SK-N-SH treated with all-trans-retinoic acid at 6 μM for 48 hours (cell line): ENCODE results near the gene HCFC1R1.

ENCODE experiments used
- ATAC-seq: fragments of 200-7000 bp; cut with Tn5 transposase; 3 replicates; pipeline ENCODE4 v1.9.1; 2020; ENCODE audit warnings: mild to moderate bottlenecking, moderate library complexity
- ARNTL ChIP-seq: fragments of 450-650 bp; formaldehyde crosslinking; IDR thresholded peaks from 2 replicates; pipeline ENCODE4 v1.5.0; 2020; ENCODE audit warnings: low read depth, mild to moderate bottlenecking, moderate library complexity, borderline replicate concordance
- BACH2 ChIP-seq: fragments of 250-450 bp; sonication (Bioruptor Pico); IDR thresholded peaks from 2 replicates; pipeline ENCODE4 v1.9.0; 2021; ENCODE audit warnings: mild to moderate bottlenecking, borderline replicate concordance
- CSDC2 ChIP-seq: fragments of 250-450 bp; sonication (Bioruptor Pico); IDR thresholded peaks from 2 replicates; pipeline ENCODE4 v1.5.0; 2020; ENCODE audit warnings: mild to moderate bottlenecking, moderate library complexity
- ESRRG ChIP-seq: fragments of 250-450 bp; sonication (Bioruptor Pico); IDR thresholded peaks from 2 replicates; pipeline ENCODE4 v1.6.1; 2021; ENCODE audit warnings: mild to moderate bottlenecking
- GLIS3 ChIP-seq: fragments of 250-450 bp; sonication (Bioruptor Pico); IDR thresholded peaks from 2 replicates; pipeline ENCODE4 v1.5.0; 2020; ENCODE audit warnings: mild to moderate bottlenecking, moderate library complexity
- OSR1 ChIP-seq: fragments of 250-450 bp; sonication (Bioruptor Pico); IDR thresholded peaks from 2 replicates; pipeline ENCODE4 v1.8.0; 2022; ENCODE audit warnings: moderate library complexity, mild to moderate bottlenecking, inconsistent platforms
- PATZ1 ChIP-seq: fragments of 250-450 bp; sonication (Bioruptor Pico); IDR thresholded peaks from 2 replicates; pipeline ENCODE4 v1.8.0; 2020; ENCODE audit warnings: mild to moderate bottlenecking, moderate library complexity, borderline replicate concordance
- PPARA ChIP-seq: fragments of 250-450 bp; sonication (Bioruptor Pico); IDR thresholded peaks from 2 replicates; pipeline ENCODE4 v1.5.0; 2020; ENCODE audit warnings: mild to moderate bottlenecking, borderline replicate concordance
- RARB ChIP-seq: fragments of 250-450 bp; sonication (Bioruptor Pico); IDR thresholded peaks from 2 replicates; pipeline ENCODE4 v1.8.0; 2021; ENCODE audit warnings: mild to moderate bottlenecking, moderate library complexity
- TCF4 ChIP-seq: fragments of 250-450 bp; sonication (Bioruptor Pico); IDR thresholded peaks from 2 replicates; pipeline ENCODE4 v1.8.0; 2021; ENCODE audit warnings: mild to moderate bottlenecking, moderate library complexity, borderline replicate concordance
- ZC3H10 ChIP-seq: fragments of 250-450 bp; sonication (Bioruptor Pico); IDR thresholded peaks from 2 replicates; pipeline ENCODE4 v1.5.1; 2021; ENCODE audit warnings: mild to moderate bottlenecking, moderate library complexity
- ZFP3 ChIP-seq: fragments of 250-450 bp; sonication (Bioruptor Pico); IDR thresholded peaks from 2 replicates; pipeline ENCODE4 v1.5.0; 2020; ENCODE audit warnings: mild to moderate bottlenecking, moderate library complexity
- ZFP30 ChIP-seq: fragments of 450-650 bp; formaldehyde crosslinking; IDR thresholded peaks from 2 replicates; pipeline ENCODE4 v1.5.0; 2022; ENCODE audit warnings: mild to moderate bottlenecking, moderate library complexity
- ZNF565 ChIP-seq: fragments of 450-650 bp; formaldehyde crosslinking; conservative IDR thresholded peaks from 2 replicates; pipeline ENCODE4 v1.5.0; 2020; ENCODE audit warnings: low read depth, mild to moderate bottlenecking, moderate library complexity
- ZNF70 ChIP-seq: fragments of 450-650 bp; formaldehyde crosslinking; IDR thresholded peaks from 2 replicates; pipeline ENCODE4 v1.5.0; 2020; ENCODE audit warnings: mild to moderate bottlenecking, moderate library complexity
- TF ChIP-seq, protein P1 (sequence below): fragments of 250-450 bp; sonication (Bioruptor Pico); IDR thresholded peaks from 2 replicates; pipeline ENCODE4 v1.8.0; 2021; ENCODE audit warnings: low read depth, mild to moderate bottlenecking, moderate library complexity, borderline replicate concordance
- TF ChIP-seq, protein P2 (sequence below): fragments of 250-450 bp; sonication (Bioruptor Pico); IDR thresholded peaks from 2 replicates; pipeline ENCODE4 v1.5.1; 2020; ENCODE audit warnings: low read depth, mild to moderate bottlenecking, moderate library complexity

HCFC1R1 gene

GRCh38 chr16:3025032-3026002 lies 1.6 kb upstream of the HCFC1R1 start:
- no peak for TF ChIP-seq OSR1 (CRISPR knock-in tag)
- no peak for TF ChIP-seq CSDC2 (CRISPR knock-in tag)
- TF ChIP-seq TCF4 (CRISPR knock-in tag) = no peak
- no peak for TF ChIP-seq ZFP30
- TF ChIP-seq ESRRG (CRISPR knock-in tag) = no peak
- TF ChIP-seq, protein P1, sequence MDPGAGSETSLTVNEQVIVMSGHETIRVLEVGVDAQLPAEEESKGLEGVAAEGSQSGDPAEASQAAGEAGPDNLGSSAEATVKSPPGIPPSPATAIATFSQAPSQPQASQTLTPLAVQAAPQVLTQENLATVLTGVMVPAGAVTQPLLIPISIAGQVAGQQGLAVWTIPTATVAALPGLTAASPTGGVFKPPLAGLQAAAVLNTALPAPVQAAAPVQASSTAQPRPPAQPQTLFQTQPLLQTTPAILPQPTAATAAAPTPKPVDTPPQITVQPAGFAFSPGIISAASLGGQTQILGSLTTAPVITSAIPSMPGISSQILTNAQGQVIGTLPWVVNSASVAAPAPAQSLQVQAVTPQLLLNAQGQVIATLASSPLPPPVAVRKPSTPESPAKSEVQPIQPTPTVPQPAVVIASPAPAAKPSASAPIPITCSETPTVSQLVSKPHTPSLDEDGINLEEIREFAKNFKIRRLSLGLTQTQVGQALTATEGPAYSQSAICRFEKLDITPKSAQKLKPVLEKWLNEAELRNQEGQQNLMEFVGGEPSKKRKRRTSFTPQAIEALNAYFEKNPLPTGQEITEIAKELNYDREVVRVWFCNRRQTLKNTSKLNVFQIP = no peak
- no peak for TF ChIP-seq ZC3H10
- no peak for ATAC-seq

DNA sequence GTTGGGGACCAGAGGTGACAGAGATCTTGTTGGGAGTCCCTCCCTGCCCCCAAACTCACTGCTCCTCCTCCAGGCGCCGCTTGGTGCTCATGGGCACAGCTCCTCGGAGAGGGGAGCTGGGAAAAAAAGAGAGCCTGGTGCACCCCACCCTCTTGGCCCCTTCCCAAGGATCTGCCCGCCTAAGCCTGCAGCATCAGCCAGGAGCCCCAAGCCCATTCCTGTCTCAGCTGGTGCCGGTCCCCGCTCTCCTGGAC lies 400 bp downstream of the HCFC1R1 start:
- no peak for TF ChIP-seq ARNTL (CRISPR knock-in tag)
- 0 out of 2 replicates have a peak, but pooled peaks have one; percentile 31 for TF ChIP-seq ZNF565 (CRISPR knock-in tag)
- peak; percentile 4; the same call in 1 of the 2 replicates for TF ChIP-seq GLIS3 (CRISPR knock-in tag)
- no peak for ATAC-seq

GRCh38 chr16:3022684-3023414 lies 893 bp downstream of the HCFC1R1 start:
- TF ChIP-seq GLIS3 (CRISPR knock-in tag) (0 out of 2 replicates have a peak, but pooled peaks have one; percentile 26), ARNTL (CRISPR knock-in tag) (no peak), PPARA (CRISPR knock-in tag) (no peak), ZNF70 (CRISPR knock-in tag) (no peak), RARB (CRISPR knock-in tag) (0 out of 2 replicates have a peak, but pooled peaks have one; percentile 7), BACH2 (CRISPR knock-in tag) (no peak)
- no peak for ATAC-seq

GRCh38 chr16:3022208-3022683 lies 1.5 kb downstream of the HCFC1R1 start:
- peak; percentile 31 for ATAC-seq

DNA sequence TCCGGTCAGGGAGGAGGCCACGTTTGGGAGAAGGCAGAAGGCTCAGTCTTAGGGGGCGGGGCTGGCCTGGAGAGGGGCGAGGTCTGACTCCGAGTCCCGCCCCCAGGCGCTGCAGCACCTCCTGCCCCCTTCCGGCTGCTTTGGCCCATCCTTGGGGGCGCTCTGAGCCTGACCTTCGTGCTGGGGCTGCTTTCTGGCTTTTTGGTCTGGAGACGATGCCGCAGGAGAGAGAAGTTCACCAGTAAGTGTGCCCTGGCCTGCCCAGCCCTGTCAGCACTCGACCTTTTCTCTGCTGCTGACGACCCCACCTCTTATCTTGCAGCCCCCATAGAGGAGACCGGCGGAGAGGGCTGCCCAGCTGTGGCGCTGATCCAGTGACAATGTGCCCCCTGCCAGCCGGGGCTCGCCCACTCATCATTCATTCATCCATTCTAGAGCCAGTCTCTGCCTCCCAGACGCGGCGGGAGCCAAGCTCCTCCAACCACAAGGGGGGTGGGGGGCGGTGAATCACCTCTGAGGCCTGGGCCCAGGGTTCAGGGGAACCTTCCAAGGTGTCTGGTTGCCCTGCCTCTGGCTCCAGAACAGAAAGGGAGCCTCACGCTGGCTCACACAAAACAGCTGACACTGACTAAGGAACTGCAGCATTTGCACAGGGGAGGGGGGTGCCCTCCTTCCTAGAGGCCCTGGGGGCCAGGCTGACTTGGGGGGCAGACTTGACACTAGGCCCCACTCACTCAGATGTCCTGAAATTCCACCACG lies 2.1 kb downstream of the HCFC1R1 start:
- no peak for TF ChIP-seq ZC3H10
- no peak for TF ChIP-seq TCF4 (CRISPR knock-in tag)
- TF ChIP-seq ZFP3 (CRISPR knock-in tag) = no peak
- no peak for TF ChIP-seq OSR1 (CRISPR knock-in tag)
- TF ChIP-seq ESRRG (CRISPR knock-in tag) = no peak
- no peak for TF ChIP-seq ZNF565 (CRISPR knock-in tag)
- TF ChIP-seq RARB (CRISPR knock-in tag) = no peak
- TF ChIP-seq, protein P2, sequence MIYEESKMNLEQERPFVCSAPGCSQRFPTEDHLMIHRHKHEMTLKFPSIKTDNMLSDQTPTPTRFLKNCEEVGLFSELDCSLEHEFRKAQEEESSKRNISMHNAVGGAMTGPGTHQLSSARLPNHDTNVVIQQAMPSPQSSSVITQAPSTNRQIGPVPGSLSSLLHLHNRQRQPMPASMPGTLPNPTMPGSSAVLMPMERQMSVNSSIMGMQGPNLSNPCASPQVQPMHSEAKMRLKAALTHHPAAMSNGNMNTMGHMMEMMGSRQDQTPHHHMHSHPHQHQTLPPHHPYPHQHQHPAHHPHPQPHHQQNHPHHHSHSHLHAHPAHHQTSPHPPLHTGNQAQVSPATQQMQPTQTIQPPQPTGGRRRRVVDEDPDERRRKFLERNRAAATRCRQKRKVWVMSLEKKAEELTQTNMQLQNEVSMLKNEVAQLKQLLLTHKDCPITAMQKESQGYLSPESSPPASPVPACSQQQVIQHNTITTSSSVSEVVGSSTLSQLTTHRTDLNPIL (CRISPR knock-in tag) = no peak
- TF ChIP-seq ZNF70 (CRISPR knock-in tag) = no peak
- TF ChIP-seq BACH2 (CRISPR knock-in tag) = no peak
- TF ChIP-seq, all 23 proteins: peak for 0
- ATAC-seq = peak; percentile 41

More at GRCh38 chr16:3022208-3022683, 1.5 kb downstream of the HCFC1R1 start:
- TF ChIP-seq GLIS3 (CRISPR knock-in tag) = peak; percentile 11; the same call in 1 of the 2 replicates
- TF ChIP-seq TCF4 (CRISPR knock-in tag) = no peak
- no peak for TF ChIP-seq BACH2 (CRISPR knock-in tag)
- TF ChIP-seq PATZ1 = peak; percentile 90; the same call in 1 of the 2 replicates
- no peak; the same call in 1 of the 2 replicates for TF ChIP-seq CSDC2 (CRISPR knock-in tag)
